Tibial nerve (tissue), 4 donors: ENCODE results near the gene CLCN1. TPM values are rescaled to one million over a fixed set of nuclear protein-coding genes. Genes with fewer than 3 reads are reported as not detected.

Experiments used
- DNase-seq, 2 donors: peaks; one replicate each; pipeline ENCODE4 v3.0.0-alpha.2; 2019; ENCODE audit warnings: low spot score in 2 of 2
- H3K27ac ChIP-seq, 4 donors: fragments of 200-600 bp; sonication (generic) in 3 of 4; one replicate each; pipeline ENCODE4 v1.5.1; 2017 to 2019; ENCODE audit warnings: mild to moderate bottlenecking in 1 of 4
- H3K27me3 ChIP-seq, 2 donors: fragments of 200-600 bp; sonication (generic) in 1 of 2; one replicate each; pipeline versions ENCODE4 v1.5.1 to v1.6.0; 2017 to 2019
- H3K36me3 ChIP-seq, 3 donors: fragments of 200-600 bp; sonication (generic); one replicate each; pipeline ENCODE4 v1.5.1; 2018 to 2019
- H3K4me1 ChIP-seq, 4 donors: fragments of 200-600 bp; sonication (generic) in 3 of 4; one replicate each; pipeline ENCODE4 v1.5.1; 2017 to 2019
- H3K4me3 ChIP-seq, 4 donors: fragments of 200-600 bp; sonication (generic) in 3 of 4; one replicate each; pipeline ENCODE4 v1.5.1; 2017 to 2019; ENCODE audit warnings: mild to moderate bottlenecking in 1 of 4, moderate library complexity in 1 of 4
- H3K9me3 ChIP-seq, 4 donors: fragments of 200-600 bp; sonication (generic) in 3 of 4; one replicate each; pipeline ENCODE4 v1.5.1; 2017 to 2019
- CTCF ChIP-seq, 5 experiments: fragments of 200-600 bp in 3 of 5; fragments of 450-650 bp in 2 of 5; sonication (generic) in 3 of 5; IDR thresholded peaks; one replicate each; pipeline ENCODE4 v1.5.1; 2016 to 2019; ENCODE audit warnings: antibody characterized with exemption in 5 of 5, mild to moderate bottlenecking in 3 of 5, moderate library complexity in 2 of 5
- EP300 ChIP-seq, 2 donors: sonication (generic); formaldehyde crosslinking; IDR thresholded peaks; one replicate each; pipeline ENCODE4 v1.6.1; 2017; ENCODE audit warnings: antibody characterized with exemption in 2 of 2, mild to moderate bottlenecking in 1 of 2
- POLR2A ChIP-seq, 2 donors: fragments of 450-650 bp; IDR thresholded peaks; one replicate each; pipeline ENCODE4 v1.6.1; 2017; ENCODE audit warnings: antibody characterized with exemption in 2 of 2, mild to moderate bottlenecking in 2 of 2, moderate library complexity in 2 of 2
- WGBS, 2 donors: methylation state at CpG; one replicate each; pipeline ENCODE4 v1.1.5; 2018; 5-methylcytosine and 5-hydroxymethylcytosine counted together
- total RNA-seq, 4 donors: library from RNA; depleted of rRNA; stranded (reverse); fragments of >200 nt; gene quantifications; one replicate each; pipeline ENCODE4 v1.1.0, GENCODE V29; 2016

Gene CLCN1
- total RNA-seq, 4 donors from 2014 or later: not detected

GRCh38 chr7:143331179-143331801 lies 15.4 kb downstream of the CLCN1 start:
- Histone ChIP-seq H3K27ac (peak overlapping the region in 1 of 4 donors; percentile 11), H3K9me3 (no peaks in the 10 kb centered on the region), H3K36me3 (no peaks in the 10 kb centered on the region), H3K27me3 (no peaks in the 10 kb centered on the region), H3K4me3 (no peak overlapping the region), H3K4me1 (peaks cover 0 to 8% (median 4%) of the 10 kb centered on the region in 4 donors)
- DNase-seq: peak in 1 of 2 donors; percentile 21
- 63 to 67% methylated on average over 8 of the region's 8 CpGs for WGBS, 2 donors
- TF ChIP-seq EP300 (IDR thresholded peaks at IDR 0.05) (peak in 1 of 2 donors; percentile 12), CTCF (IDR thresholded peaks at IDR 0.05) (no peak)

GRCh38 chr7:143334244-143334643 lies 18.3 kb downstream of the CLCN1 start:
- H3K4me3 ChIP-seq: no peak overlapping the region
- 48 to 49% methylated on average over 1 of the region's 1 CpG for WGBS, 2 donors
- TF ChIP-seq CTCF (IDR thresholded peaks at IDR 0.05): no peak
- no peak for TF ChIP-seq POLR2A (IDR thresholded peaks at IDR 0.05)
- TF ChIP-seq EP300 (IDR thresholded peaks at IDR 0.05): no peak
- DNase-seq: no peak
- no peak overlapping the region for H3K27ac ChIP-seq
- no peaks in the 10 kb centered on the region for H3K36me3 ChIP-seq
- H3K9me3 ChIP-seq: no peaks in the 10 kb centered on the region
- H3K27me3 ChIP-seq: no peaks in the 10 kb centered on the region
- H3K4me1 ChIP-seq: peaks cover 0 to 8% (median 4%) of the 10 kb centered on the region in 4 donors

GRCh38 chr7:143337216-143337615 lies 21.3 kb downstream of the CLCN1 start:
- DNase-seq: no peak
- no peak overlapping the region for H3K27ac ChIP-seq
- TF ChIP-seq EP300 (IDR thresholded peaks at IDR 0.05) (no peak), POLR2A (IDR thresholded peaks at IDR 0.05) (no peak), CTCF (IDR thresholded peaks at IDR 0.05) (no peak)
- H3K9me3 ChIP-seq: no peaks in the 10 kb centered on the region
- WGBS, 2 donors: 78 to 82% methylated on average over 3 of the region's 3 CpGs
- no peaks in the 10 kb centered on the region for H3K4me1 ChIP-seq
- H3K36me3 ChIP-seq: no peaks in the 10 kb centered on the region
- H3K27me3 ChIP-seq: no peaks in the 10 kb centered on the region
- no peak overlapping the region for H3K4me3 ChIP-seq

GRCh38 chr7:143341842-143342241 lies 25.9 kb downstream of the CLCN1 start:
- WGBS, 2 donors: 94% methylated on average over 8 of the region's 8 CpGs
- peaks cover 0 to 6% (median 0%) of the 10 kb centered on the region in 4 donors for H3K4me1 ChIP-seq
- TF ChIP-seq POLR2A (IDR thresholded peaks at IDR 0.05) (no peak), CTCF (IDR thresholded peaks at IDR 0.05) (no peak), EP300 (IDR thresholded peaks at IDR 0.05) (no peak)
- DNase-seq: no peak
- H3K27ac ChIP-seq: no peak overlapping the region
- H3K4me3 ChIP-seq: no peak overlapping the region
- H3K9me3 ChIP-seq: no peaks in the 10 kb centered on the region
- peaks cover 0 to 6% of the 10 kb centered on the region in 2 donors for H3K27me3 ChIP-seq
- H3K36me3 ChIP-seq: no peaks in the 10 kb centered on the region

- H3K4me1 ChIP-seq: peaks cover 0 to 6% (median 0%) of the 10 kb centered on the region in 4 donors
- no peak for DNase-seq
- H3K27ac ChIP-seq: no peak overlapping the region
- no peaks in the 10 kb centered on the region for H3K36me3 ChIP-seq
- no peaks in the 10 kb centered on the region for H3K9me3 ChIP-seq
- no peak overlapping the region for H3K4me3 ChIP-seq
- TF ChIP-seq CTCF (IDR thresholded peaks at IDR 0.05) (no peak), EP300 (IDR thresholded peaks at IDR 0.05) (no peak), POLR2A (IDR thresholded peaks at IDR 0.05) (no peak)
- WGBS, 2 donors: 90 to 93% methylated on average over 3 of the region's 3 CpGs
- H3K27me3 ChIP-seq: peaks cover 0 to 6% of the 10 kb centered on the region in 2 donors
Observed at GRCh38 chr7:143343596-143343995, 27.7 kb downstream of the CLCN1 start.
